H9 (cell line): ENCODE results near the gene SELENOH. TPM values are rescaled to one million over a fixed set of nuclear protein-coding genes. Genes with fewer than 3 reads are reported as not detected.

Source experiments
- DNase-seq: peaks from one replicate; pipeline ENCODE4 v3.0.0-alpha.2; 2017
- H2AFZ ChIP-seq: one replicate; pipeline ENCODE4 v1.6.1; 2013; ENCODE audit warnings: mild to moderate bottlenecking, low read length, control low read depth, moderate library complexity
- H2AK5ac ChIP-seq: 2 replicates; pipeline ENCODE4 v1.6.1; 2013; ENCODE audit warnings: low read length, control low read depth, mixed read lengths; ENCODE audit not compliant: insufficient read length
- H2BK120ac ChIP-seq: one replicate; pipeline ENCODE4 v1.6.1; 2013; ENCODE audit warnings: low read depth, mild to moderate bottlenecking, low read length, control low read depth, inconsistent platforms; ENCODE audit not compliant: poor library complexity, severe bottlenecking
- H2BK12ac ChIP-seq: 2 replicates; pipeline ENCODE4 v1.6.1; 2013; ENCODE audit warnings: low read length, control low read depth, mixed read lengths, low read depth; ENCODE audit not compliant: insufficient read length
- H2BK15ac ChIP-seq: 2 replicates; pipeline ENCODE4 v1.6.1; 2013; ENCODE audit warnings: low read depth, low read length, control low read depth
- H2BK20ac ChIP-seq: one replicate; pipeline ENCODE4 v1.6.1; 2013; ENCODE audit warnings: low read depth, mild to moderate bottlenecking, low read length, control low read depth, inconsistent platforms; ENCODE audit not compliant: poor library complexity, severe bottlenecking
- H2BK5ac ChIP-seq: 2 replicates; pipeline ENCODE4 v1.6.1; 2013; ENCODE audit warnings: low read length, control low read depth, mixed read lengths; ENCODE audit not compliant: insufficient read length
- H3K14ac ChIP-seq: 2 replicates; pipeline ENCODE4 v1.6.1; 2013; ENCODE audit warnings: low read length, control low read depth; ENCODE audit not compliant: insufficient read depth
- H3K18ac ChIP-seq: 2 replicates; pipeline ENCODE4 v1.6.1; 2013; ENCODE audit warnings: low read depth, mild to moderate bottlenecking, mixed read lengths, low read length, control low read depth; ENCODE audit not compliant: insufficient read length
- H3K23ac ChIP-seq: 2 replicates; pipeline ENCODE4 v1.6.1; 2013; ENCODE audit warnings: low read length, control low read depth, mixed read lengths, low read depth; ENCODE audit not compliant: insufficient read length
- H3K23me2 ChIP-seq: 2 replicates; pipeline ENCODE4 v1.6.1; 2013; ENCODE audit warnings: low read depth, mild to moderate bottlenecking, mixed read lengths, low read length, control low read depth; ENCODE audit not compliant: insufficient read length, poor library complexity, severe bottlenecking
- H3K27ac ChIP-seq: 2 replicates; pipeline ENCODE4 v1.5.1; 2013; ENCODE audit warnings: low read length, control low read depth, mixed read lengths, low read depth; ENCODE audit not compliant: insufficient read length
- H3K27me3 ChIP-seq: 2 replicates; pipeline ENCODE4 v1.6.1; 2013; ENCODE audit warnings: low read length, control low read depth, inconsistent platforms; ENCODE audit not compliant: insufficient read depth
- H3K4ac ChIP-seq: 2 replicates; pipeline ENCODE4 v1.6.1; 2013; ENCODE audit warnings: low read depth, mild to moderate bottlenecking, control low read depth, inconsistent platforms, low read length, moderate library complexity
- H3K4me1 ChIP-seq: 2 replicates; pipeline ENCODE4 v1.6.1; 2013; ENCODE audit warnings: low read length, control low read depth, inconsistent platforms; ENCODE audit not compliant: insufficient read depth
- H3K4me2 ChIP-seq: 2 replicates; pipeline ENCODE4 v1.6.1; 2013; ENCODE audit warnings: low read length, control low read depth, mixed read lengths; ENCODE audit not compliant: insufficient read length, insufficient read depth
- H3K56ac ChIP-seq: 2 replicates; pipeline ENCODE4 v1.6.1; 2013; ENCODE audit warnings: low read depth, mild to moderate bottlenecking, mixed read lengths, low read length, control low read depth; ENCODE audit not compliant: insufficient read length
- H3K79me1 ChIP-seq: 2 replicates; pipeline ENCODE4 v1.6.1; 2013; ENCODE audit warnings: low read depth, mild to moderate bottlenecking, moderate library complexity, low read length, control low read depth, inconsistent platforms; ENCODE audit not compliant: insufficient read depth, poor library complexity, severe bottlenecking
- H3K79me2 ChIP-seq: 2 replicates; pipeline ENCODE4 v1.6.1; 2013; ENCODE audit warnings: low read length, control low read depth, inconsistent platforms; ENCODE audit not compliant: insufficient read depth
- H3K9ac ChIP-seq: 2 replicates; pipeline ENCODE4 v1.6.1; 2013; ENCODE audit warnings: low read length, control low read depth, mixed read lengths; ENCODE audit not compliant: insufficient read length; ENCODE audit errors: extremely low read depth
- H3K9me3 ChIP-seq: one replicate; pipeline ENCODE4 v1.6.1; 2013; ENCODE audit warnings: low read depth, low read length, inconsistent platforms; ENCODE audit not compliant: control insufficient read depth
- H3T11ph ChIP-seq: one replicate; pipeline ENCODE4 v1.6.1; 2013; ENCODE audit warnings: mild to moderate bottlenecking, low read length, control low read depth, inconsistent platforms
- H4K20me1 ChIP-seq: one replicate; pipeline ENCODE4 v1.6.1; 2013; ENCODE audit not compliant: control insufficient read depth, insufficient read length, insufficient read depth
- H4K5ac ChIP-seq: 2 replicates; pipeline ENCODE4 v1.6.1; 2013; ENCODE audit warnings: low read depth, mild to moderate bottlenecking, mixed read lengths, low read length, control low read depth; ENCODE audit not compliant: insufficient read length
- H4K8ac ChIP-seq: replicated peaks from 2 replicates; pipeline ENCODE4 v1.6.1; 2013; ENCODE audit warnings: low read length, control low read depth, mixed read lengths, low read depth; ENCODE audit not compliant: insufficient read length
- H4K91ac ChIP-seq: 2 replicates; pipeline ENCODE4 v1.6.1; 2013; ENCODE audit warnings: low read depth, mild to moderate bottlenecking, moderate library complexity, mixed read lengths, low read length, control low read depth; ENCODE audit not compliant: insufficient read length
- H3K27ac Mint-ChIP-seq, 3 experiments: 2 replicates in 2 of 3; 3 replicates in 1 of 3; pipeline ENCODE4 v1.8.0; 2020 to 2021; ENCODE audit warnings: mixed read lengths in 3 of 3, mild to moderate bottlenecking in 1 of 3, moderate library complexity in 1 of 3
- H3K27me3 Mint-ChIP-seq: 2 replicates; pipeline ENCODE4 v1.8.0; 2021; ENCODE audit warnings: low read depth, mild to moderate bottlenecking, moderate library complexity, mixed read lengths
- H3K36me3 Mint-ChIP-seq, 3 experiments: 2 replicates in 2 of 3; 3 replicates in 1 of 3; pipeline ENCODE4 v1.8.0; 2020 to 2021; ENCODE audit warnings: low read depth in 3 of 3, mixed read lengths in 3 of 3; ENCODE audit not compliant: insufficient read depth in 1 of 3
- H3K4me1 Mint-ChIP-seq, 2 experiments: 2 replicates each; pipeline ENCODE4 v1.8.0; 2020; ENCODE audit warnings: mixed read lengths in 2 of 2
- H3K4me3 Mint-ChIP-seq, 2 experiments: 2 replicates in 1 of 2; 3 replicates in 1 of 2; pipeline ENCODE4 v1.8.0; 2020 to 2021; ENCODE audit warnings: mild to moderate bottlenecking in 2 of 2, mixed read lengths in 2 of 2, moderate library complexity in 1 of 2
- H3K9me3 Mint-ChIP-seq, 2 experiments: 2 replicates in 1 of 2; 3 replicates in 1 of 2; pipeline ENCODE4 v1.8.0; 2020; ENCODE audit warnings: mild to moderate bottlenecking in 2 of 2, mixed read lengths in 2 of 2, moderate library complexity in 1 of 2
- CTCF ChIP-seq: fragments of 200-600 bp; sonication (generic); conservative IDR thresholded peaks from 3 replicates; pipeline ENCODE4 v1.8.0; 2021; ENCODE audit warnings: antibody characterized with exemption, mild to moderate bottlenecking
- WGBS: extraction: QIAGEN DNeasy Blood & Tissue Kit; methylation state at CpG from one replicate; pipeline ENCODE4 v1.1.7; 2013; ENCODE audit warnings: missing lambda C conversion rate, low lambda C conversion rate, mixed read lengths; ENCODE audit not compliant: insufficient read length; ENCODE audit errors: extremely low coverage; 5-methylcytosine and 5-hydroxymethylcytosine counted together
- total RNA-seq: library from RNA; stranded (reverse); gene quantifications from 2 replicates; pipeline ENCODE4 v1.2.1, GENCODE V29; 2021

The SELENOH gene
- total RNA-seq, 1 experiment from 2014 or later, result 251 TPM

- Histone ChIP-seq H3K4me2 (no peak overlapping the region), H3K18ac (no peak overlapping the region), H4K91ac (no peak overlapping the region), H3K79me2 (peaks cover 56% of the 10 kb centered on the region; the same call in 1 of the 2 replicates), H2BK15ac (no peak overlapping the region), H3T11ph (no peak overlapping the region), H2BK12ac (no peak overlapping the region), H3K23ac (no peak overlapping the region), H4K8ac (no peak overlapping the region), H3K4me1 (peaks cover 21% of the 10 kb centered on the region; the same call in 1 of the 2 replicates), H3K9ac (no peak overlapping the region), H3K27ac (no peak overlapping the region), H3K14ac (no peak overlapping the region), H2AK5ac (no peak overlapping the region), H4K5ac (no peak overlapping the region), H2BK120ac (no peak overlapping the region), H3K27me3 (no peaks in the 10 kb centered on the region), H2BK20ac (no peak overlapping the region), H3K23me2 (no peaks in the 10 kb centered on the region), H3K9me3 (no peaks in the 10 kb centered on the region), H4K20me1 (no peaks in the 10 kb centered on the region), H3K79me1 (peaks cover 10% of the 10 kb centered on the region), H2BK5ac (no peak overlapping the region), H3K56ac (no peak overlapping the region), H3K4ac (no peak overlapping the region), H2AFZ (no peak overlapping the region)
- WGBS, result no CpG with 5 or more reads among the region's 5 CpGs
- no peak for TF ChIP-seq CTCF
- DNase-seq, result no peak
- Mint-ChIP-seq H3K27ac (peak overlapping the region; percentile 35 to 91 (median 83); a peak in 6 of 7 replicates), H3K4me1 (peaks cover 55% of the 10 kb centered on the region in 2 experiments), H3K4me3 (no peak overlapping the region; a peak in 1 of 5 replicates), H3K36me3 (peaks cover 0 to 13% (median 8%) of the 10 kb centered on the region in 3 experiments; a peak in 6 of 7 replicates), H3K27me3 (no peaks in the 10 kb centered on the region), H3K9me3 (no peaks in the 10 kb centered on the region)
Observed at GRCh38 chr11:57773026-57773598, 31.8 kb downstream of the SELENOH start.
